HG02623 (cell line): ENCODE results near the gene KRT8.
"Not testable (repeated sequence)": the region's sequence is repeated elsewhere in the genome, so short reads cannot be mapped to it uniquely, and the experiment has no call there.

Experiments
- ATAC-seq: cut with Tn5 transposase; IDR thresholded peaks from one replicate; pipeline ENCODE4 v1.9.1; 2021; ENCODE audit warnings: moderate library complexity; ENCODE audit not compliant: unreplicated experiment

Gene KRT8

DNA sequence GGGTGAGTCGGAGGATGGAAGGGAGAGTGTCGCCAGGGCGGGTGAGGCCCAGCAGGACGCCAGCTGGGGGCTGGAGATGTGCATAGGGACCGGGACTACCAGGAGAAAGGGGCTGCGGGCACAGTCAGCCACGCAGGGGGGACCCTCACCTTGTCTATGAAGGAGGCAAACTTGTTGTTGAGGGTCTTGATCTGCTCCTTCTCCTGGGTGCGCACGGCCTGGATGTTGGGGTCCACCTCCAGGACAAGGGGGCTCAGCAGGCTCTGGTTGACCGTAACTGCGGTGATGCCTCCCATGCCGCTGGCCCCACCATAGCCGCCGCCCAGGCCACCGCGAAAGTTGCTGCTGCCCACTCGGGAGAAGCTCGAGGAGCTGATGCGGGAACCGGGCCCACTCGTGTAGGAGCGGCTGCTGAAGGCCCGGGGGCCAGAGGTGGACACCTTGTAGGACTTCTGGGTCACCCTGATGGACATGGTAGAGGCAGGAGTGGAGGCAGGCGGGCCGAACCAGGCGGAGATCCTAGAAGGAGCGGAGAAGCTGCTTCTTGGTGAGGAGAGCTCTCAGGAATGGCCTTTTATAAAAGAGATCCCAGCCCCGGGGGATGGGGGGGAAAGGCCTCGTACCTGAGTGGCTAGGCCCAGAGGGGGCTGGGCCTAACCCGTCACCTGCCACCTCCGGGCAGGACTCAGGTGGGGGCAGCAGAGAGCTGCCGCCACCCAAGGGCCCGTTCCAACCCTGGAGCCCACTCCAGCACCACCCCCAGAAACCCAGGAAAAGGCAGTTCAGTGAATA lies at the start of gene KRT8:
Gene KRT8, minus strand, starts transcription at position 568 of the 792 bp plus-strand sequence. Its CDS starts 95 bp downstream, at position 473.
- ATAC-seq = not testable (repeated sequence)

GRCh38 chr12:52953181-52953841 lies 48.4 kb upstream of the KRT8 start:
- ATAC-seq = no peak

DNA sequence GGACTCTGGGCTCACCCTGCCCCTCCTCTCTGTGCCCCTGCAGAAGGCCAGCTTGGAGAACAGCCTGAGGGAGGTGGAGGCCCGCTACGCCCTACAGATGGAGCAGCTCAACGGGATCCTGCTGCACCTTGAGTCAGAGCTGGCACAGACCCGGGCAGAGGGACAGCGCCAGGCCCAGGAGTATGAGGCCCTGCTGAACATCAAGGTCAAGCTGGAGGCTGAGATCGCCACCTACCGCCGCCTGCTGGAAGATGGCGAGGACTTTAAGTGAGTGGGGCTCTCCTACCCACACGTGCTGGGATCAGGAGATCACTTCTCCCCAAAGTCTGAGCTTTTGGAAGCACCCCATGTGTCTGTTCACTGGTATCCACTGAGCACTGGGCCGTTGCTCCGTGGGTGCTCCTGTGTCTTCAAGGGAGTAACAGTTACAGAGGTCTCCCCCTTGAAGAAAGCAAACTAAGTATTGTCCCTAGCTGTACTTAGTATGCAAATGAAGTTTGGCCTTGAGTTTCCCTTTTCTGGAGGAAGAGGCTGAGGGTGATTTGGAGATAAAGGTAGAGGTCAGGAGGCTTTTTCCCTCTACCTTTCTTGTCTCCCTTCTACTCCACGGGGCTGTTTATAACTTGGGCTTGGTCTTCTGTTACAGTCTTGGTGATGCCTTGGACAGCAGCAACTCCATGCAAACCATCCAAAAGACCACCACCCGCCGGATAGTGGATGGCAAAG lies 47.4 kb upstream of the KRT8 start:
- no peak for ATAC-seq

- no peak for ATAC-seq
Measured at GRCh38 chr12:52951640-52952039, 46.8 kb upstream of the KRT8 start.

DNA sequence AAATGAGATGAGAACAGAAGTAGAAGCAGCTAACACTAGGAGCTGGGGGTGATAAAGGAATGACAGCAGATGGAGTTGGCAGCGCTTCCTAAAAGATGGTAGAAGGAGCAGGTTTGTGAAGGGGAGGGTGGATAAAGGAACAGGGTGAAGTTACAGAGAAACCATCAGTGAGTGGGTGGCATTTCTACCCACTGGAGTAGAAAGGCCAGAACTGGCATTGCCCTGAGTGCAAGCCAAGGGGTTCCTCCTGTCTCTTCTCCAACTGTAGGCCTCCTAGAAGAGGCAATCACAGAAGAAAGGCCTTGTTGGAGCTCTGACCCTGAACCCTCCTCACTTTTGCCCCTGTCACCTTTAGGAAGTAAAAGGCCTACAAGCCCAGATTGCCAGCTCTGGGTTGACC lies 46.2 kb upstream of the KRT8 start:
- no peak for ATAC-seq

GRCh38 chr12:52950553-52950952 lies 45.7 kb upstream of the KRT8 start:
- no peak for ATAC-seq

- ATAC-seq = no peak
Measured at GRCh38 chr12:52949413-52950331, 44.8 kb upstream of the KRT8 start.

GRCh38 chr12:52947738-52948423 lies 43.0 kb upstream of the KRT8 start:
- no peak for ATAC-seq

DNA sequence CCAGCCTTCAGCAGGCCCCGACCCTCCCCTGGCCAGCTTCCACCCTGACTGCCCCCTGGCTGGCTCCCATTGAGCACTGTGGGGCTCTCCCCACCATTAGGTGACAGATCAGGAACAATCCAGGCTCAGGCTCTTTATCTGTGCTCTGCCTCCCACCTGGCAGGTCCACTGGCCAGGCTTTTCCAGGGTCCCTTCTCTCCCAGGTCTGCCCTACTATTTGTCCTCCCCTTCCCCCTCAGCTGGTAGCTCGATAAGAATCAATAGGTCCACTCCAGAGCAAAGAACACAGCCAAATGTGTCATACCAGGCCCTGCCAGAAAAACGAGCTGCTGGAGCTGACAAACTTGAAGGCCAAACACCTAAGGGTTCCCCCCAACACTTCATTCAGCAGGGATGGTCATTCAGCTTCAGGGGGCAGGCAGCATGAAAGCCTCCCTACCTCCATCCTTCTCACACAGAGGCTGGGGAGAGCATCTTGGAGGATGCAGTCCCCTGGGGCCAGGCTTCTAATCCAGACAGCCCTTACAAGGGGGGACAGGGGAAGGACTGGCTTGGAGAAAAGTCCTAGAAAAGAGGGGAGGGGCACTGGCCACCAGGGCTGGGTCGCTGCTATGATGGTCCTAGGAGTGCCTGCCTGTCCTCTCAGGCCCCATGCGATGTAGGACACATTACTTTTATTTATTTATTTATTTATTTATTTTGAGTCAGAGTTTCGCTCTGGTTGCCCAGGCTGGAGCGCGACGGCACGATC lies 42.1 kb upstream of the KRT8 start:
- no peak for ATAC-seq

DNA sequence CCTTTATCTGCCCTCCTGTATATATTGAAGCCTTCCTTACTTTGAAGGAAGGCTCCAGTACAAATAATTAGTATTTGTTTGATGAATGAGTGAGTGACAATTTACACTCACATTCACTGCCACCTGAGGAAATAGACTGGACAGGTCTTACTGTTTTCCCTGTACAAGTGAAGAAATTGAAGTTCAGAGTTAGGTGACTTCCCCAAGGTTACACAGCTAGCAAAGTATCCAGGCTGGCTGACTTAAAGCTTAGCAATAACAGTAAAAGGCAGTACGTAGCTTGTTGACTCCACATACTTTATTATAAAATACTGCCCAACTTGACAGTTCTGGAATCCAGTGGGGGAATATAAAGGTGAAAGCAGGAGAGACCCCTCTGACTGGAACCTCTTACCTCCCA lies 41.5 kb upstream of the KRT8 start:
- ATAC-seq = no peak

GRCh38 chr12:52945389-52946232 lies 40.7 kb upstream of the KRT8 start:
- ATAC-seq = no peak

DNA sequence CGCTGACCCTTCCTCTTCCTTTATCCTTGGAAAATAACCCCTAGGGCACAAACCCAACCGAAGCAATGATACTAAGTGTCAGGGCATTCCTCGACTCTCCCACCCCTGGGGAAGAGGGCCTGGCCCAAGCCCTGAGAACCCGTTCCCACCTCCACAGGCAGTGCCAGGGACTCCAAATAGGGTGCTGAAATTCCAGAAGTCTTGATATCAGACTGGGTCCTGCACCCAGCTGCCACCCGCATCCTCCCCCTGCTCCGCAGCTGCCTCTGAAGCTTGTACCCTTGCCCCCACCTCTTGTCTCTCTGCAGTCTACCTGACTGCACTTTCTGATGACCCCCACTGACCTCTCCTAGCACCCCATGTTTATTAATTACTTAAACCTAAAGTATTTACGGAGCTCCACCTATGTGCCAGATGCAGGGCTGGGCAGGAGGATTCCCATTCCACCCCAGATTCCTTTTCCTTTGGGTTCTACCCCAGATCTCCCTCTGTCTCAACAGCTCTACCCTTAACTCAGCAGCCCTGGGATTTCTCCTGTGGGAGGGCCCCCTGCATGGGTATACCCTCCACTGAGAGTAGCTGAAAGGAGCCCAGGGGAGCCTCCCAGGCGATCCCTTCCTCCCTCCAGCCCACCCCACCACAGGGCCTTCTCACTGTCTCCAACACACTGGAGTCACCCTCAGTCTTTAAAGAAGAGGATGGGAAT lies 40.0 kb upstream of the KRT8 start:
- no peak for ATAC-seq

- ATAC-seq = no peak
Measured at GRCh38 chr12:52942901-52943181, 38.0 kb upstream of the KRT8 start.

GRCh38 chr12:52942066-52942900 lies 37.4 kb upstream of the KRT8 start:
- ATAC-seq = no peak

GRCh38 chr12:52929538-52929937 lies 24.7 kb upstream of the KRT8 start:
- ATAC-seq = no peak

DNA sequence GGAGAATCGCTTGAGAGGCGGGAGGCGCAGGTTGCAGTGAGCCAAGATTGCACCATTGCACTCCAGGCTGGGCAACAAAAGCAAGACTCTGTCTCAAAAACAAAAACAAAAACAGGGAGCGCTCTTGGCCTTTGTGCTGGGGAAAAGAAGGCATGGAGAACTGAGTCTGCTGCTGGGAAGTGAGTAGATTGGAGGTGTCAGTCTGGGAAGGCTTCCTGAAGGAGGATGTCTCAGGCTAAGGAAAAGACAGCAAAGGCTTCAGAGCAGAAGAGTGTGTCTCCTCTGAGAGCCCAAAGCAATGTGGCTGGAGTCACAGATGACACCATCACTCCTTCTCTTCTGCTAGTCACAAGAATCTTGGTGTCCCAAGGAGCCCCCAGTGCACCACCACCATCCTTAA lies 23.1 kb upstream of the KRT8 start:
- no peak for ATAC-seq

DNA sequence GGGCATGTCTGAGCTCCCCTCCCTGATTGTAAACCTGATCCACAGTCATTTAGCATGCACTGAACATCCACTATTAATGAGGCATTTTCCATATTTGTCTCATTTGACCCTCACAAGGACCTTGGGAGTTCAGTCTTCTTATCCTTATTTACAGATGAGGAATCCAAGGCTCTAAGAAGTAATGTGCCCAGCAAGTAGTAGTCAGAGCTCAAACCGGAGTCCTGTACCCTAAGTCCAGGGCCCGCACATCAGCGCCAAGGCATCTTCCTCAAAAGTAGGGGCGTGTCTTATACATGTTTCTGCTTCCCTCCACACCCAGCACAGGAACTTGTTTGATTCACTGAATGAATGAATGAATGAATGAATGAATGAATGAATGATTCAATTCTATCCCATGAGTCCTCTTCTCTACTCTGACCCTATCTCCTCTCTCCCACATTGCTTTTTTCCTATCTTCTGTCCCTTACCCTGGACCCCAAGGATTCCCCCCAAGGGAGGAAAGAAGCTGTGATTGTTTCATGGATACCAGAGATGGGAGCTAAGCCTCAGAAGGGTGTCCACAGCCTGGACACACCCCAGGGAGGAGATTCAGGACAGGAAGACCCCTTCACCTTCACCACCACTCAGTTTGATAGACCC lies 21.8 kb upstream of the KRT8 start:
- ATAC-seq = no peak
